Measurements from ENCODE around the gene B4GALT2. TPM values are rescaled to one million over a fixed set of nuclear protein-coding genes. Genes with fewer than 3 reads are reported as not detected.

The B4GALT2 gene
- total RNA-seq, 1 experiment from 2014 or later, result 76.4 TPM

DNA sequence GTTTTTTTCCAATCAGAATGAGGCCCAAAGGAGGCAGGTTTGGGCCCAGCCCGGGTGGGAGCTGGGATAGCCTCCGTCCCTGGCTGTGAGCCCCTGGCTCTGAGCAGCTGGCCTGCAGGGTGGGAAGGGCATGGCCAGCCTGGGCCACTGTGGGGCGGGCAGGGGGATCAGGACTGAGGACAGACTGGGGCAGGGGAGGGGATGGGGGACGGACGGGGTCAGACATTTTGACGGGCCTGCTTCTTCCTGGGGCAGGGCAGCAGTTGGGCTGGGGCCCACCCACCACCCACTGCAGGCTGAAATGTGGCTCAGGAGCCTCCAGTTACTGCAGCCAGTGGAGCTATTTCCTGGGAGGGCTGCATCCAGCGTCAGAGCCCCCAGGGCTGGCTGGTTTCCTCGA lies 54.7 kb downstream of the B4GALT2 start:
- BruUV-seq (replicated peaks), result no TSS peak
- ChIA-PET CTCF (interaction anchor here (0.6 to 1.2 kb wide), 2 partner anchors 39 to 271 kb away, joined by 3 read pairs; no protein-coding TSS in a partner anchor), POLR2A (ENCODE audit: low non-redundant PET) (no interaction called here)
- intact Hi-C loops (cut with micrococcal nuclease; ENCODE audit: unreplicated experiment), result no loop called here
- H3K27me3 ChIP-seq (replicated peaks; ENCODE audit: insufficient read depth, low read depth, low read length, poor library complexity), result no peaks in the 10 kb centered on the region
- H3K27ac ChIP-seq (ENCODE audit: low read depth, low read length, poor library complexity, severe bottlenecking), result no peak overlapping the region
- H3K36me3 ChIP-seq (ENCODE audit: insufficient read depth, low read length, poor library complexity, severe bottlenecking), result no peaks in the 10 kb centered on the region
- no peak overlapping the region for H3K4me3 ChIP-seq (ENCODE audit: low read depth, low read length, poor library complexity, severe bottlenecking)
- TF ChIP-seq CTCF (conservative IDR thresholded peaks at IDR 0.05; ENCODE audit: low read depth, low read length), result no peak
- no peak for TF ChIP-seq EZH2 (IDR thresholded peaks at IDR 0.05; ENCODE audit: borderline replicate concordance, low read depth, low read length, poor library complexity, severe bottlenecking)
- H3K9me3 ChIP-seq (ENCODE audit: low read depth, low read length, poor library complexity, severe bottlenecking), result no peaks in the 10 kb centered on the region
- peaks cover 31% of the 10 kb centered on the region for H3K4me1 ChIP-seq (ENCODE audit: insufficient read depth, low read length, poor library complexity, severe bottlenecking)
- no peak for DNase-seq (ENCODE audit: low spot score)

GRCh38 chr1:44034423-44034822 lies 55.4 kb downstream of the B4GALT2 start:
- no peaks in the 10 kb centered on the region for H3K36me3 ChIP-seq (ENCODE audit: insufficient read depth, low read length, poor library complexity, severe bottlenecking)
- no TSS peak for BruUV-seq (replicated peaks)
- POLR2A ChIA-PET (ENCODE audit: low non-redundant PET), result interaction anchor here (0.6 kb wide), 2 partner anchors 202 to 493 kb away, joined by 3 to 8 read pairs; no protein-coding TSS in a partner anchor

GRCh38 chr1:44034976-44035716 lies 56.1 kb downstream of the B4GALT2 start:
- TF ChIP-seq CTCF (conservative IDR thresholded peaks at IDR 0.05; ENCODE audit: low read depth, low read length) (no peak), EZH2 (IDR thresholded peaks at IDR 0.05; ENCODE audit: borderline replicate concordance, low read depth, low read length, poor library complexity, severe bottlenecking) (no peak)
- Histone ChIP-seq H3K9me3 (ENCODE audit: low read depth, low read length, poor library complexity, severe bottlenecking) (no peaks in the 10 kb centered on the region), H3K27me3 (replicated peaks; ENCODE audit: insufficient read depth, low read depth, low read length, poor library complexity) (no peaks in the 10 kb centered on the region), H3K27ac (ENCODE audit: low read depth, low read length, poor library complexity, severe bottlenecking) (no peak overlapping the region), H3K4me3 (ENCODE audit: low read depth, low read length, poor library complexity, severe bottlenecking) (no peak overlapping the region), H3K4me1 (ENCODE audit: insufficient read depth, low read length, poor library complexity, severe bottlenecking) (peaks cover 27% of the 10 kb centered on the region), H3K36me3 (ENCODE audit: insufficient read depth, low read length, poor library complexity, severe bottlenecking) (no peaks in the 10 kb centered on the region)
- DNase-seq (ENCODE audit: low spot score), result no peak
- CTCF ChIA-PET, result interaction anchor here (1.8 to 2.3 kb wide), 2 partner anchors 13 to 271 kb away, joined by 11 to 14 read pairs; no protein-coding TSS in a partner anchor
- POLR2A ChIA-PET (ENCODE audit: low non-redundant PET), result interaction anchor here (0.6 kb wide), 2 partner anchors 202 to 493 kb away, joined by 3 to 8 read pairs; no protein-coding TSS in a partner anchor
- BruUV-seq (replicated peaks), result no TSS peak
- intact Hi-C loops (cut with micrococcal nuclease; ENCODE audit: unreplicated experiment), result loop anchor here (5.0 kb wide), 1 partner anchor 273 kb away; no protein-coding TSS in a partner anchor

More at GRCh38 chr1:44034423-44034822, 55.4 kb downstream of the B4GALT2 start:
- TF ChIP-seq EZH2 (IDR thresholded peaks at IDR 0.05; ENCODE audit: borderline replicate concordance, low read depth, low read length, poor library complexity, severe bottlenecking) (no peak), CTCF (conservative IDR thresholded peaks at IDR 0.05; ENCODE audit: low read depth, low read length) (no peak)
- DNase-seq (ENCODE audit: low spot score), result no peak
- Histone ChIP-seq H3K27ac (ENCODE audit: low read depth, low read length, poor library complexity, severe bottlenecking) (no peak overlapping the region), H3K9me3 (ENCODE audit: low read depth, low read length, poor library complexity, severe bottlenecking) (no peaks in the 10 kb centered on the region), H3K4me3 (ENCODE audit: low read depth, low read length, poor library complexity, severe bottlenecking) (no peak overlapping the region), H3K27me3 (replicated peaks; ENCODE audit: insufficient read depth, low read depth, low read length, poor library complexity) (no peaks in the 10 kb centered on the region), H3K4me1 (ENCODE audit: insufficient read depth, low read length, poor library complexity, severe bottlenecking) (peaks cover 27% of the 10 kb centered on the region)
- CTCF ChIA-PET, result interaction anchor here (1.2 kb wide), 1 partner anchor 271 kb away, joined by 3 read pairs; no protein-coding TSS in a partner anchor
- intact Hi-C loops (cut with micrococcal nuclease; ENCODE audit: unreplicated experiment), result no loop called here
